Endodermal cell (in vitro differentiated cells): ENCODE measurements around the gene TSPAN33. TPM values are rescaled to one million over a fixed set of nuclear protein-coding genes. Genes with fewer than 3 reads are reported as not detected.

Experiments
- DNase-seq: peaks from one replicate; pipeline ENCODE4 v3.0.0-alpha.2; 2017
- H3K27ac ChIP-seq: 2 replicates; pipeline ENCODE4 v1.5.1; 2013; ENCODE audit warnings: mild to moderate bottlenecking, low read depth, low read length, moderate library complexity
- H3K27me3 ChIP-seq: 2 replicates; pipeline ENCODE4 v1.6.1; 2013; ENCODE audit warnings: mild to moderate bottlenecking, low read length, moderate library complexity; ENCODE audit not compliant: insufficient read depth, control insufficient read depth, poor library complexity, severe bottlenecking
- H3K36me3 ChIP-seq: 2 replicates; pipeline ENCODE4 v1.7.0; 2013; ENCODE audit warnings: mild to moderate bottlenecking, low read length, moderate library complexity; ENCODE audit not compliant: control insufficient read depth, insufficient read depth
- H3K4me1 ChIP-seq: one replicate; pipeline ENCODE4 v1.7.0; 2013; ENCODE audit warnings: low read length; ENCODE audit not compliant: control insufficient read depth, insufficient read depth
- H3K4me3 ChIP-seq: 2 replicates; pipeline ENCODE4 v1.5.1; 2013; ENCODE audit warnings: mild to moderate bottlenecking, low read length, moderate library complexity
- H3K9ac ChIP-seq: 2 replicates; pipeline ENCODE4 v1.6.1; 2013; ENCODE audit warnings: mild to moderate bottlenecking, low read length, moderate library complexity; ENCODE audit not compliant: poor library complexity, severe bottlenecking; ENCODE audit errors: extremely low read depth
- H3K9me3 ChIP-seq: 2 replicates; pipeline ENCODE4 v1.6.1; 2013; ENCODE audit warnings: mild to moderate bottlenecking, low read length, moderate library complexity; ENCODE audit not compliant: control insufficient read depth
- H3K27ac Mint-ChIP-seq: 2 replicates; pipeline ENCODE4 v1.8.0; 2020; ENCODE audit warnings: mixed read lengths
- H3K27me3 Mint-ChIP-seq: 2 replicates; pipeline ENCODE4 v1.8.0; 2021; ENCODE audit warnings: mild to moderate bottlenecking, mixed read lengths; ENCODE audit not compliant: insufficient read depth
- H3K36me3 Mint-ChIP-seq: 2 replicates; pipeline ENCODE4 v1.8.0; 2020; ENCODE audit warnings: low read depth, mixed read lengths
- H3K4me1 Mint-ChIP-seq: 2 replicates; pipeline ENCODE4 v1.8.0; 2020; ENCODE audit warnings: mixed read lengths
- H3K4me3 Mint-ChIP-seq: 2 replicates; pipeline ENCODE4 v1.8.0; 2020; ENCODE audit warnings: mild to moderate bottlenecking, moderate library complexity, mixed read lengths
- H3K9me3 Mint-ChIP-seq: 2 replicates; pipeline ENCODE4 v1.8.0; 2020; ENCODE audit warnings: mild to moderate bottlenecking, mixed read lengths
- CTCF ChIP-seq: fragments of 200-600 bp; sonication (generic); conservative IDR thresholded peaks from 2 replicates; pipeline ENCODE4 v1.5.0; 2021; ENCODE audit warnings: antibody characterized with exemption, mild to moderate bottlenecking
- WGBS, 2 experiments: methylation state at CpG; one replicate each; pipeline versions ENCODE4 v1.1.5 to v1.1.7; 2013; ENCODE audit warnings: missing lambda C conversion rate in 2 of 2, mixed read lengths in 1 of 2; ENCODE audit not compliant: insufficient coverage in 1 of 2, insufficient read length in 1 of 2; 5-methylcytosine and 5-hydroxymethylcytosine counted together
- total RNA-seq, 2 donors: library from RNA; stranded (reverse); fragmentation: NEBNext Ultra II Directional in 1 of 2; extraction: Animal tissue kit (Norgen Biotek cat#: 25700) in 1 of 2; gene quantifications; 2 replicates in 1 of 2; 3 replicates in 1 of 2; pipeline ENCODE4 v1.2.1, GENCODE V29; 2021

The TSPAN33 gene
- total RNA-seq, 2 donors from 2014 or later = 33.2 to 35.6 TPM

GRCh38 chr7:129210989-129211312, 66.4 kb downstream of the TSPAN33 start:
- whole genome bisulfite sequencing, 2 experiments = 92 to 98% methylated on average over 7 to 14 of the region's 14 CpGs
- H3K27me3 ChIP-seq = no peaks in the 10 kb centered on the region
- Mint-ChIP-seq H3K36me3 (peaks cover 66% of the 10 kb centered on the region), H3K27me3 (no peaks in the 10 kb centered on the region), H3K4me3 (no peak overlapping the region), H3K27ac (no peak overlapping the region), H3K4me1 (no peaks in the 10 kb centered on the region), H3K9me3 (peaks cover 20% of the 10 kb centered on the region)
- no peak overlapping the region for H3K9ac ChIP-seq
- H3K4me1 ChIP-seq = no peaks in the 10 kb centered on the region
- no peak overlapping the region for H3K27ac ChIP-seq
- H3K9me3 ChIP-seq = no peaks in the 10 kb centered on the region
- peaks cover 44% of the 10 kb centered on the region for H3K36me3 ChIP-seq
- no peak for DNase-seq
- no peak for TF ChIP-seq CTCF
- no peak overlapping the region for H3K4me3 ChIP-seq

DNA sequence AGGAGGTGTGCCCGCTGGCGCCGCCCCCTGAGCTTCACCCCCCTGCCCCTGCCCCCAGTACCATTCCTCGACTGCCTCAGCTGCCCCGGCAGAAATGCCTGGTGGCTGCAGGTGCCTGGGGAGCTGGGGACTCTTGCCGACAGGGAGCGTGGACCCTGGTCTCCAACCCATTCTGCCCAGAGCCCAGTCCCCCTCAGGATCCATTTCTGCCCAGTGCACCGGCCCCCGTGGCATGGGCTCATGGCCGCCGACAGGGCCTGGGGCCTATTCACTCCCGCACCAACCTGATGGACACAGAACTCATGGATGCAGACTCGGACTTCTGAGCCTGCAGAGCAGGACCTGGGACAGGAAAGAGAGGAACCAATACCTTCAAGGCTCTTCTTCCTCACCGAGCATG, 67.6 kb downstream of the TSPAN33 start:
- Mint-ChIP-seq H3K27me3 (no peaks in the 10 kb centered on the region), H3K36me3 (peaks cover 59% of the 10 kb centered on the region), H3K4me3 (no peak overlapping the region), H3K9me3 (peaks cover 32% of the 10 kb centered on the region), H3K4me1 (no peaks in the 10 kb centered on the region), H3K27ac (no peak overlapping the region)
- H3K4me1 ChIP-seq = no peaks in the 10 kb centered on the region
- H3K27me3 ChIP-seq = no peaks in the 10 kb centered on the region
- H3K36me3 ChIP-seq = peaks cover 39% of the 10 kb centered on the region
- no peaks in the 10 kb centered on the region for H3K9me3 ChIP-seq
- H3K4me3 ChIP-seq = no peak overlapping the region
- no peak for DNase-seq
- WGBS, 2 experiments = 96 to 97% methylated on average over 10 to 13 of the region's 14 CpGs
- TF ChIP-seq CTCF = no peak
- H3K27ac ChIP-seq = no peak overlapping the region
- H3K9ac ChIP-seq = no peak overlapping the region

- H3K36me3 ChIP-seq = peaks cover 35% of the 10 kb centered on the region
- H3K27ac ChIP-seq = no peak overlapping the region
- no peak for DNase-seq
- no peaks in the 10 kb centered on the region for H3K4me1 Mint-ChIP-seq
- H3K9me3 ChIP-seq = no peaks in the 10 kb centered on the region
- H3K4me1 ChIP-seq = no peaks in the 10 kb centered on the region
- H3K4me3 Mint-ChIP-seq = no peak overlapping the region
- no peaks in the 10 kb centered on the region for H3K27me3 Mint-ChIP-seq
- H3K4me3 ChIP-seq = no peak overlapping the region
- no peak overlapping the region for H3K27ac Mint-ChIP-seq
- no peak overlapping the region for H3K9ac ChIP-seq
- H3K9me3 Mint-ChIP-seq = peaks cover 34% of the 10 kb centered on the region
- 90 to 96% methylated on average over 3 to 4 of the region's 4 CpGs for WGBS, 2 experiments
- peaks cover 55% of the 10 kb centered on the region for H3K36me3 Mint-ChIP-seq
- H3K27me3 ChIP-seq = no peaks in the 10 kb centered on the region
- no peak for TF ChIP-seq CTCF
Observed at GRCh38 chr7:129212596-129212995, 68.1 kb downstream of the TSPAN33 start.
